RCC 7860 (cell line): ENCODE results near the gene LMAN2.
A peak's percentile ranks its signal among the peaks of the same experiment; 100 is the strongest.

Source experiments
- DNase-seq: peaks from one replicate; pipeline ENCODE4 v3.0.0-alpha.2; 2015; ENCODE audit warnings: low spot score
- FAIRE-seq: peaks from 2 replicates; lab custom pipeline; 2012; peaks lifted over from hg19 to GRCh38; lab: Jason Lieb, UNC

Gene LMAN2

GRCh38 chr5:177329883-177330282 is 21.6 kb downstream of the LMAN2 start:
- no peak for FAIRE-seq

GRCh38 chr5:177328545-177329231 is 22.8 kb downstream of the LMAN2 start:
- DNase-seq (no peak), FAIRE-seq (no peak)

More at GRCh38 chr5:177329883-177330282, 21.6 kb downstream of the LMAN2 start:
- DNase-seq = no peak

GRCh38 chr5:177327539-177328522 is 23.6 kb downstream of the LMAN2 start:
- FAIRE-seq = peak; percentile 69

GRCh38 chr5:177325868-177326381 is 25.5 kb downstream of the LMAN2 start:
- FAIRE-seq = peak; percentile 90
- DNase-seq = peak; percentile 64

More at GRCh38 chr5:177327539-177328522, 23.6 kb downstream of the LMAN2 start:
- DNase-seq = peak; percentile 74

- DNase-seq (no peak), FAIRE-seq (no peak)
Observed at GRCh38 chr5:177320879-177321278, 30.6 kb downstream of the LMAN2 start.

GRCh38 chr5:177319913-177320588 is 31.4 kb downstream of the LMAN2 start:
- DNase-seq = no peak
- no peak for FAIRE-seq

GRCh38 chr5:177317959-177318377 is 33.5 kb downstream of the LMAN2 start:
- DNase-seq = peak; percentile 52

GRCh38 chr5:177316005-177316404 is 35.5 kb downstream of the LMAN2 start:
- no peak for DNase-seq
- FAIRE-seq = no peak

More at GRCh38 chr5:177317959-177318377, 33.5 kb downstream of the LMAN2 start:
- peak; percentile 68 for FAIRE-seq

GRCh38 chr5:177315411-177315810 is 36.1 kb downstream of the LMAN2 start:
- FAIRE-seq (no peak), DNase-seq (no peak)

GRCh38 chr5:177314376-177315342 is 36.8 kb downstream of the LMAN2 start:
- DNase-seq (no peak), FAIRE-seq (no peak)

GRCh38 chr5:177313561-177314259 is 37.8 kb downstream of the LMAN2 start:
- FAIRE-seq (no peak), DNase-seq (no peak)

GRCh38 chr5:177312649-177313181 is 38.8 kb downstream of the LMAN2 start:
- DNase-seq (peak; percentile 78), FAIRE-seq (no peak)

GRCh38 chr5:177311723-177312648 is 39.5 kb downstream of the LMAN2 start, which contains the start of gene MXD3:
Gene MXD3 (minus strand): TSS chr5:177311898. CDS start chr5:177311830, 68 bp downstream.
- DNase-seq (peak; percentile 94), FAIRE-seq (peak; percentile 63)

- FAIRE-seq = no peak
- no peak for DNase-seq
Observed at GRCh38 chr5:177311392-177311722, 40.1 kb downstream of the LMAN2 start.

- DNase-seq (no peak), FAIRE-seq (no peak)
Observed at GRCh38 chr5:177310757-177311391, 40.6 kb downstream of the LMAN2 start.

GRCh38 chr5:177310332-177310731 is 41.1 kb downstream of the LMAN2 start:
- DNase-seq (no peak), FAIRE-seq (no peak)
